ENCODE results near the gene SCN9A.

GRCh38 chr2:166157578-166157977 is 218.2 kb downstream of the SCN9A start:
- TF ChIP-seq, protein P1, sequence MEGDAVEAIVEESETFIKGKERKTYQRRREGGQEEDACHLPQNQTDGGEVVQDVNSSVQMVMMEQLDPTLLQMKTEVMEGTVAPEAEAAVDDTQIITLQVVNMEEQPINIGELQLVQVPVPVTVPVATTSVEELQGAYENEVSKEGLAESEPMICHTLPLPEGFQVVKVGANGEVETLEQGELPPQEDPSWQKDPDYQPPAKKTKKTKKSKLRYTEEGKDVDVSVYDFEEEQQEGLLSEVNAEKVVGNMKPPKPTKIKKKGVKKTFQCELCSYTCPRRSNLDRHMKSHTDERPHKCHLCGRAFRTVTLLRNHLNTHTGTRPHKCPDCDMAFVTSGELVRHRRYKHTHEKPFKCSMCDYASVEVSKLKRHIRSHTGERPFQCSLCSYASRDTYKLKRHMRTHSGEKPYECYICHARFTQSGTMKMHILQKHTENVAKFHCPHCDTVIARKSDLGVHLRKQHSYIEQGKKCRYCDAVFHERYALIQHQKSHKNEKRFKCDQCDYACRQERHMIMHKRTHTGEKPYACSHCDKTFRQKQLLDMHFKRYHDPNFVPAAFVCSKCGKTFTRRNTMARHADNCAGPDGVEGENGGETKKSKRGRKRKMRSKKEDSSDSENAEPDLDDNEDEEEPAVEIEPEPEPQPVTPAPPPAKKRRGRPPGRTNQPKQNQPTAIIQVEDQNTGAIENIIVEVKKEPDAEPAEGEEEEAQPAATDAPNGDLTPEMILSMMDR (IDR thresholded peaks at IDR 0.05) = no peak
- TF ChIP-seq POLR2A (IDR thresholded peaks at IDR 0.05) (no peak), EP300 (IDR thresholded peaks at IDR 0.05) (no peak), POLR2AphosphoS5 (IDR thresholded peaks at IDR 0.05) (no peak)

Measured in upper lobe of left lung (tissue), 4 donors.